NCI-H1417 treated with DMSO at 0.1 percent for 48 hours (cell line): ENCODE data around the gene RMP24.
"Not testable (repeated sequence)": the region's sequence is repeated elsewhere in the genome, so short reads cannot be mapped to it uniquely, and the experiment has no call there.

Source experiments
- DNase-seq: peaks from one replicate; lab custom pipeline; 2025; lab: John Stamatoyannopoulos, UW

The RMP24 gene

DNA sequence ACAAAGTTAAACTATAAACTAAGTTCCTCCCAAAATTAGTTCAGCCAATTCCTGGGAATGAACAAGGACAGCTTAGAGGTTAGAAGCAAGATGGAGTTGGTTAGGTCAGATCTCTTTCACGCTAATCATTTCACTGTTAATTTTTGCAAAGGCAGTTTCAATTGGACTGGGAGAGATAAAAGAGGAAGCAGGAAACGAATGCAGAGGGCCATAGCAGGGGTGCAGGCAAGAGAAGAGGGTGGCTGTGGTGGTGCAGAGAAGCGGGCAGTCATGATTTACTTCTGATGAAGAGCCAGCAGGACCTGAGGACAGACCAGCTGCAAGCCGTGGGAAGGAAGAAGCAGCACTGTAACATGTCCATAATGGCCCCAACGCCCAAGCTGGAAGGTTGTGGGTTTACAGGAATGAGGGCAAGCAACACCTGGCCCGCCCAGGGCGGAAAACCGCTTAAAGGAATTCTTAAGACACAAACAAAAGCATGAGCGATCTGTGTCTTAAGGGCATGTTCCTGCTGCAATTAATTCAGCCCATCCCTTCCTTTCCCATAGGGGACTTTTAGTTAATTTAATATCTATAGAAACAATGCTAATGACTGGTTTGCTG lies 4.1 kb upstream of the RMP24 start:
- no peak for DNase-seq

DNA sequence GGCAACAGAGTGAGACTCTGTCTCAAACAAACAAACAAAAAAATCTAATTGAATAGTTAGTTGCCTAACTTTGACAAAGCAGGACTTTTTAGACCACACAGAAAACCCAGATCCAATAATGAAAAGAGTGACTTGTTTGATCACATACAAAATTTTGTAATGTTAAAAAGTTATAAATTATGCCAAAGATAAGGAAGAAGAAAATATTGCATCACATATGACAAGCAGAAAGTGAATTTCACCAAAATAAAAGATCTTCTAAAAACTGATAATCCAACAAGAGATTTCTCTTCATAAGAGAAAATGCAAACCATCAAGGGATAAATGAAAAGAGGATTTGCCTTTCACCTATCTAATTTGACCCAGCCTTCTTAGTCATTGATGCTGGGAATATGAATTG lies 2.8 kb upstream of the RMP24 start:
- no peak for DNase-seq

DNA sequence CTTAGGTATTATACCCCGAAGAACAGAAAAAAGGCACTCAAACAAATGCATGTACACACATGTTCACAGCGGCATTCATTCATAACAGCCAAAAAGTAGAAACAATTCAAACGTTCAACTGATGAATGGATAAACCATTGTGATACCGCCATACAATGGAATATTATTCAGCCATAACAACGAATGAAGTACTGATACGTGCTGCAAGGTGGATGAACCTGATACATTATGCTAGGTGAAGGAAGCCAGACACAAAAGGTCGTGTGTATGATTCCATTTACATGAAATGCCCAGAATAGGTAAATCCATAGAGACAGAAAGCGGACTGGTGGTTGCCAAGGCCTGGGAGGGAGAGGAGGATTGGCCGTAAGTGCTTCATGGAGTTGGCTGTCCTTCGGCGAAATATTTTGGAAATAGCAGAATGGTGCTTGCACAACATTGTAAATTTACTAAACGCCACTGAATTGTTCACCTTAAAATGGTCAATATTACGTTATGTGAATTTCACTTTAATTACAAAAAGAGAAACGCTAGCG lies 750 bp upstream of the RMP24 start:
- DNase-seq, result no peak

DNA sequence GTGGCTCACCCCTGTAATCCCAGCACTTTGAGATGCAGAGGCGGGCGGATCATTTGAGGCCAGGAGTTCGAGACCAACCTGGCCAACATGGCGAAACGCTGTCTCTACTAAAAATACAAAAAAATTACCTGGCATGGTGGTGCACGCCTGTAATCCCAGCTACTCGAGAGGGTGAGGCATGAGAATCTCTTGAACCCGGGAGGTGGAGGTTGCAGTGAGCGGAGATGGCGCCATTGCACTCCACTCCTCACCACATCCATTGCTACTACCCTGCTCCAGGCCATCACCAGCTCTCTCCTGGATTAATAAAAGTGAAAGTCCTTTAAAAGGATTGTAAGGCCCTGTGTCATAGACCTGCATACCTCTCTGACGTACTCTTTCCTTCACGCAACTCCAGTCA lies 1.2 kb downstream of the RMP24 start:
- DNase-seq, result no peak

DNA sequence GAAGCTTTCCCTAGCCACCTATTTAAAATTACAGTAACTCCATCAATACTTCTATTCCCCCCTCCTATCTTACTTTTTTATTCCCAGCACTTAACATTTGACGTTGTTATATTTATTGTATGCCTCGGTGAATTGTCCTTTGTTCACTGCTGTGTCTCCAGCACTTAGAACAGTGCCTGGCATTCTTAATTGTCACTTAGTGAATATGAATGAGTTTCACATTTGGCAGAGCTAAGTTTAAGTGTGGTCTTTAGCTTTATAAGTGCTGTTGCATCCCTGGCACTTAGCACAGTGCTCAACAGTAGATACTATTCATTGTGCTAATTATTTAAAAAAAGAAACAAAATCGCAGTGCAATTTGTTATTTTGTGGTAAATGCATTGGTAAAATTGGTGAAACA lies 1.7 kb downstream of the RMP24 start:
- DNase-seq, result no peak

DNA sequence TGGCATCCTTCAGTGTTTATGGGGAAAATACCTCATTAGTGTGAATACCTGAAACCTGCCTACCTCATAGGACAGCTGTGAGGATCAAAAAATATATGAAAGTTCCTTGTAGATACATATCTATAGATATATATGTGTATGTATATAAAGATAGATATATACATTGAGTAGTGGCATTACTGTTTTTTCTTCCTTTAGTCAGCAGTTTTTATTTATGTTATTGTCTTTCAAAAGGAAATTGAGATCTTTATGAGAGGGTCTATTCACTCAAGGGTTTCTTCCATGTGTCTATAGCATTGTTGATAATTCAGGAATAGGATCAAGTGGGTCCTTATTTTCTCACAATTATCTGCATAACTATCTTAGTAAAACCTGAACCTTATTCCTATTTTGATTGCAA lies 6.6 kb downstream of the RMP24 start:
- no peak for DNase-seq

DNA sequence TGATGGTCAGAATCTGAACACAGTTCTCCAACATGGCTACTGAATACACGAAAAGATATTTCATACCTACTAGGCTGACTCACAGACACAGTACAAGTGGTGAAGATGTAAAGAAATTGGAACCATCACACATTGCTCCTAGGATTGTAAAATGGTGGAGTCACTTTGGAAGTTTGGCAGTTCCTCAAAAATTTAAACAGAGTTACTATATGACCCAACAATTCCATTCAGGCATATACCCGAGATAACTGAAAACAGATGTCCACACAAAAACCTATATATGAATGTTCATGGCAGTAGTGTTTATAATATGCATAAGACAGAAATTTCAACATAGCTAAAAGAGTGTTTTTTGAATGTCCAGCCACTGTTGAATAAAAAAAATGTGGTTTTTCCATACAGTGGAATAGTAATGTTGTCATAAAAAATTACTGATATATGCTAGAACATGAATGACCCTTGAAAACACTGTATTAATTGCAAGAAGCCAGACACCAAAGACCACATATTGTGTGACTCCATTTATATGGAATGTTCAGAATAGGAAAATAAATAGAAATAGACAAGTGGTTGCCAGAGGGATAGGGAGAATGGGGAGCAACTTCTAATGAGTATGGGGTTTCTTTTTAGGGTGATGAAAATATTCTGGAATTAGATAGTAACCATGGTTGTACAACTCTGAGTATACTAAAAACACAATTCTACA lies 10.1 kb downstream of the RMP24 start:
- DNase-seq, result no peak

DNA sequence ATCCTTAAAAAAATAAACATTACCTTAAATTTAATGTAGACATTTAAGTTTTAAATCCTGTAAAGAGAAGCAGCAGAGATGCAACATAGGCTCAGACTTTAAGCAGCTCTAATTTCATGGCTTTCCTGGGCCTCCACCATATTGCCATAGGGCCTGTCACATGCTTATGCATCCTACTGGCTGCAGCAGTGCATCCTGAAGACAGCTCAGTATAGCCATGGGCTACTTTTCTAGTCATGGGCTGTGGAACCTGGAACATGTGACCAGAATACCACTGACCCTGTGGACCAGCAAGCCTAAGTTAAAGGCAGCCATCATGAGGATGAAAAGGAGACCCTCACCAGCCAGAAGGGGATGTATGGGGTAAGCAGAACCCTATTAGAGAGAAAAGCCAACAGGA lies 10.7 kb downstream of the RMP24 start:
- no peak for DNase-seq

DNA sequence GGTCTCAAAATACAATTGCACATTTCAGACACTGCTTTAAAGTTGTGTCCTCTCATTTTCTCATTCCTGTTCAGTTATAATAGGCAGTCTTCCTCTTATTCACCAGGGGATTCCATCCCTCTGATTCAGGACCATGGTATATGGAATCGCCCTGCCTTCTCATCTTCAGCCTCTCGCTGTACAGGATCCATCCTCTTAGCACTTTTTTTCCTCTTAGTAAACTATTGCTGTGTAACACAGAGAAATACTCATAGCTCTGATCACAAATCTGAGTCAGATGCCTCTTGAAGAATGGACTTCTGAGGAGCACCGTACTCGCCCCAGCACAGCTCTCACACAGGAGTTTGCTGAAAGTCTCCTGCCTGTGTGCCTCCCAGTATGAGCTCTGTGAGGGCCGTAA lies 11.3 kb downstream of the RMP24 start:
- no peak for DNase-seq

DNA sequence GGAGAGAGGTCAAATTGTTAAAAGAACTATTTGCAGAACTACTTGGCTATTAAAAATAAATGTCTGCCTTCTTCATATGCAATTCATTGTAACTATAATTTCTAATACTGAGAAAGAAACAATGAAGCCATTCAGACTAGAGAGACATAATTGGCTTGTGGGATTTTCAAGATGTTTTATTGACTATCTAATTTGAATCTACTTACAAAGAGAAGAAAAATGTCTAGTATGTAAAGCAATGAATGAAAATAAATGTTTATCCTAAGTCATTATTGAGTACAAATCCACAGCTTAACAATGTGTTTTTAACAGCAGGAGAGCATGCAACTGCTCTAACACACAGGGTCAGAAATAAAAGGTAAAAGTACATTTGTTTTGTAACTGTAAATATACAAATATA lies 19.2 kb downstream of the RMP24 start:
- no peak for DNase-seq

DNA sequence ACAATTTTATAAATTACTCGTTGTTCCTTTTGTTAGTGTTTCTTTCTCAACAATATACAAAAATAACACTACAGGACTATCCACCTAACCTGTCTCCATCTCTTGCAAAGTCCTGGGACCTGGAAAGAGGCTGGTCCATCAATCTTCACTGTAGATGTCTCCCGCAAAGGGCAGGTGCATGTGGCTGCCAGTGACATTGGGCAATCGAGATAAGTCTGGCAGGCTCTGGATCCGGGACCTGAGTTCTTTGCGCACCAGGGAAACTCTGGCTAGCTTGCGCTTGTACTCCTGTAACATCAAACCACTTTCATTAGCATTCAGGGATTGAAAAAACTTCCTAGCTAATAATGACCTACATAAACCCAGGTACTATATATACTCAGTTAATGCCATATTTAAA lies 20.5 kb downstream of the RMP24 start:
- DNase-seq, result no peak

DNA sequence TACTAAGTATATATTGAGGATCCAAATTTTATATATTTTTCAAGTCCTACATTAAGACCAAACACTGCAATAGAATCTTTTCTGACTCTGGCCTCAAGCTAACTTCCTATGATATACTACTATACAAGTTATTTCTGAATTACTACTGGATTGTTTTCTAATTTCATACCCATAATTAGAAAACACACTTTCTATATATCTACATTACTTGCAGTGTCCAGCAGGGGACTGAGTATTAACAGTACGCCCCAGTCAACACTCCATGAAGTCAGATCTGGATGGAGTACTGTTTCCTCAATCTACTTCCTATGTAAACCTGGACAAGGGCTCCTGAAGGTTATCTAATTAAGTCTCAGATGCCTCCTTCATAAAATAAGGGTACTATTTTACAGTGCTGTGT lies 26.5 kb downstream of the RMP24 start:
- DNase-seq, result no peak

DNA sequence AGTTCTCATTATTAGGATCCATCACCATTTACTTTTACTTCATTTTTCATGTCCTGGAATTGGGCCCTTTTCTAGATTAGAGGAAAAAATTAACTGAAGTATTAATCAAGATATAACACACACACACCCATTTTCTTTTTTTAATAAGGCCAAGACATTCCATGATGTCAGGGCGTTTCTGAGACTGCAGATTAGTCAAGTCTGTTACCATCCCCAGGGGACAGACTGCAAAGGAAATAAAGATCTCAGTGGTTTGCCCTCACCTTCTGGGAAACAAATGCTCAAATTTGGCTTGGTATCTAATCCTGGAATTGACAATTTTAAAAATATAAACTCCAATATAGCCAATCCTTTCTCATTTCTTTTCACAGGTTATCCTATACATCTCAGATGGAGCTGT lies 27.4 kb downstream of the RMP24 start:
- DNase-seq, result no peak

DNA sequence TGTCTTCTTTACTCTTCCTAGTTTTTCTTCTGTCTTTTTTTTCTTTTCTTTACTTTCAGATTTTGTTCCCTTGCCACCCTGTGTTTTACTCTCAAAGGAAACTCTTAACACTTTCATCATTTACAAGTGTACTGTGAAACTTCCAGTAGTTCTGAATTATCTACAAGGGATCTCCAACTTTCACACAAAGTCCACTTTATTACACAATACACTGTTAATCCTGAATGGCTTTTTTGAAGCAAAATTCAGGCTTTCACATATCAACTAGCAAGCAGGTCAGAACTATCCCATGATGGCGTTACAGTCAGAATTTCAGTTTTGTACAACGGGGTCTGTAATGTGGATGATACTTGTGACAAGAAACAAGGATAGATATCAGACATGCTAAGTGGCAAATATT lies 34.5 kb downstream of the RMP24 start:
- no peak for DNase-seq

DNA sequence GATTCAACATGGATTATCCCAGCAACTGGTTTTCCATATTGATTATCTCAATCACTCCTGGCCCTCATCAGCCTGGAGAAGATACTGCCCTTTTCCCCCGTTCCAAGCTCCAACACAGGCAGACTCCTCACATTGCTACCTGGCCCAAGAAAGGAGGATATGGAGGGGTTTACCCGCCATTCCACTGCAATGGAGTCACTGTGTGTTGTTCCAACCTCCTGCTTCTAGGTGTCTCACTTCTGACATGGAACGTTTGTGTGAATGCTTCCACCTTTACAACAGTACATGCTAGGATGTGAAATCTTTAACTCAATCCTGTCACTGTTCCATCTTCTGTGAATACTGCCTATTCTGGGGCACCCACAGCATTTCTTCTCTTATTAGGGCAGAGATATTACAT lies 36.7 kb downstream of the RMP24 start:
- DNase-seq, result no peak

DNA sequence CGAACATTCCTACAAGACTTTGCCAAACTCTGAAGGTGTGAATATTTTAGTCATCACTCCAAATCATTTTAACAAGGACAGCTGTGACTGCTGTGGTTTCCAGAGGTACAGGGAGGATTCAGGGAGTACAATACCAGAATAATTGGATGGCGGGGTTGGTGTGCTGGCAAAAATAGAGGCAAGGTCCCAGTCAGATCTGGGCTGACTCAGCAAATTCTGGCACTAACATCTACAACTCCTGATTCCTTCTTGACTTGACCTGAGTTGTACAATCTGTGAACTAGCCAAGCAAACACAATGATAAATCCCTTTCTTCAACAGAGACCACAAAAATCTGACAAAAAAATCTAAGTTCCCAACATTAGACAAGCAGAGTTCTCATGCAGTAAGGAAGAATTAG lies 40.4 kb downstream of the RMP24 start:
- DNase-seq, result no peak

DNA sequence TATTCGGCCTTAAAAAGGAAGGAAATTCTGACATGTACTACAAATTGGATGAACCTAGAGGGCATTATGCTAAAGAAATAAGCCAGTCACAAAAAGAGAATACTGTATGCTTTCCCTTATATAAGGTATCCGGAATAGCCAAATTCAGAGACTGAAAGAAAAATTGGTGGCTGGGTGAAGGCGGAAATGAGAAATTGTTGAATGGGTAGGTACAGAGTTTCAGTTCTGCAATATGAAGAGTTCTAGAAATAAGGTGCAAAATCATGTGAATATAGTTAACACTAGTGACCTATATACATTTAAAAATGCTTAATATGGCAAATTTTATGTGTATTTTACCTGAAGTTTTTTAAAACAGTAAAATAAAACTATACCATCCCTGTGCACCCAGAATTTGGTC lies 43.1 kb downstream of the RMP24 start:
- DNase-seq, result no peak

DNA sequence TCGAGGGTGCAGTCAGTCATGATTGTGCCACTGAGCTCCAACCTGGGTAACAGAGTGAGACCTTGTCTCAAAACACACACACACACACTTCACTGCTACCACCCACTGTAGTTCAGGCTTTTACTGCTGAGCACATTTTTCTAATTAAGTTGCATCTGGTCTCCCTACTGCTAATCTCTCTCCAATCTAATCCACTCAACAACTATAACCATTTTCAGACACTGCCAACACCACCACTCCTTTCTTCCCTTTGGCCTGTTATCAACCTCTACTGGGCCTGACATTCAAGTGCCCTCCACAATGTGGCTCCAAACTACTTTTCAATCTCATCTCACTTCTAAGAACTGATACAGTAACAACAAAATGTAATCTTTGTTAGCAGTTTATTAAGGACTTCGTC lies 44.8 kb downstream of the RMP24 start:
- no peak for DNase-seq

DNA sequence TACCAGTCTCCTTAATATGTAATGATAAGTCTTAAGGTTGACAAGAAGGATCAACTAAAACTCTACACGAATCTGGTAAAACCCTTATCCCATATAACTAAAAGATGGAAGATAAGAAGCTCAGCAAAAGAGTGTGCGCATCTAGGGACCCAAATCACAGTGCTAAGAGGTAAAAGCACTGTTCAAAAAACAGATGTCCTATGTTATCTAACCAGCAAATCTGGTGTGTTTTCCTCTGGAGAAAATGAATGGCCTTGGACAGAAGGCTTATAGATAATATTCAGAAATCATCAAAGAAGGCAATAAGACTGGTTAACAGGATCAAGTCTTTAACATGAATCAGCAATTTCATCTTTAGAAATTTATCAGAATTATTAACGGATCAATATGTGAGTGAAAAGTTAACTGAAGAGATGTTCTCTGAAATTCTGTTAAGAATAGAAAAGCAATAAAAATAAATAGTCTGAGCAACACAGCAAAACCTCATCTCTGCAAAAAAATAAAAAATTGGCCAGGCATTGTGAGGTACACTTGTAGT lies 47.8 kb downstream of the RMP24 start:
- DNase-seq, result no peak

DNA sequence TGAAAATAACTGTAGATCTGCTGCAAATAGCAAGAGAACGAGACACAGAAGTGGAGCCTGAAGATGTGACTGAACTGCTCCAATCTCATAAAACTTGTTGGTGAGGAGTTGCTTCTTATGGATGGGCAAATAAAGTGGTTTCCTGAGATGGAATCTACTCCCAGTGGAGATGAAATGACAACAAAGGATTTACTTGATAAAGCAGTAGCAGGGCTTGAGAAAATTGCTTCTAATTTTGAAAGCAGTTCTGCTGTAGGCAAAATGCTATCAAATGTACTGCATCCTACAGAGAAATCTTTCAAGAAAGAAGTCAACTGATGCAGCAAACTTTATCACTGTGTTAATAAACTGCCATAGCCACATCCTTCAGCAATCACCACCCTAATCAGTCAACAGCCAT lies 50.9 kb downstream of the RMP24 start:
- DNase-seq, result no peak

DNA sequence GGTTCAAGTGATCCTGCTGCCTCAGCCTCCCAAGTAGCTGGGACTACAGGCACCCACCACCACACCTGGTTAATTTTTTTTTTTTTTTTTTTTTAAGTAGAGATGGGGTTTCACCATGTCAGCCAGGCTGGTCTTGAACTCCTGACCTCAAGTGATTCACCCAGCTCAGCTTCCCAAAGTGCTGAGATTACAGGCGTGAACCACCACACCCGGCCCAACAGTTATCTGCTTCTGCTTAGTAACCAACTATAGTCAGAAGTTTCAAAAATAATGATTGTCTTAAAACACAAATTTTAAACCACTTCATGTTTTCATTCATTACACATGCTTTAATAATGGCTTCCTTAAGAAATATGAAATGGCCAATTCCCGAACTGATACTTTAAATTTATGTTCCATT lies 51.8 kb downstream of the RMP24 start:
- not testable (repeated sequence) for DNase-seq

DNA sequence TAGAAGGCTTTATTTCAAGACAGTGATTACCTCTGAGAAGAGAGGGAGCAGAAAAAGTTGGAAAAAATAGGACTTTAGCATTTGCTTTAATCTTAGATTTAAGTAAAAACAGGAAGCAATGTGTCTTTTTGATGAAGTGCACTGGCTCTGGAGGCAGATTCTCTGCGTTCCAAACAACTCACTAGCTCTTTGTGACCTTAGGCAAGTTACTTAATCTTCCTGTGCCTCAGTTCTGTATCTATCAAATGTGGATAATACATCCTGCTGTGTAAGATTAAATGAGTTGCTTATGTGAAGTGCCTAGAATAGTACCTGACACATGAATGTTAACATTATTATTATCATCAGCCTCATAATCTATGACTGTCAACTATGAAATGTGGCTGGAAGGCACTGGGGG lies 52.5 kb downstream of the RMP24 start:
- no peak for DNase-seq

DNA sequence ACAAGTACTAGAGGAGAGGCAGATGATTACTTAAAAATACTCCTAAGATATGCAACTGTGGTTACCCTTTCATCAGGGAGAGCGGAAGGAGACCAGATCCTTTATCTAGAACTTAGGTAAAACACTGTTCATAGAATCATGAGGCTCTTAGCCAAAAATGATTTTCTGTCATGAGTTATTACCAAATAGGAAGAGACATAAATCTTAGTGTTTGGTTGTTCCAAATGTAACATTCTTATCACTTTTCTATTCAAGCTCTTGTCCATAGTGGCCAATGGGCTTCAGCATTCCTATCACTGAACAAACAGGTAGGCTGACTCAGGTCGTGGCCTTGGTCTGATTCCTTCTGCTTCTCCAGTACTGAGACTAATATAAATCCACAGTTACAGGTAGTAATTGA lies 56.4 kb downstream of the RMP24 start:
- DNase-seq, result no peak
